Measurements from ENCODE around the gene PCED1B. TPM values are rescaled to one million over a fixed set of nuclear protein-coding genes. Genes with fewer than 3 reads are reported as not detected.
A peak's percentile ranks its signal among the peaks of the same experiment; 100 is the strongest.

The PCED1B gene
- total and polyA plus RNA-seq, 4 donors, result 0.55 to 3.6 (median 1.9) TPM

- Histone ChIP-seq H3K27ac (ENCODE audit: low read depth, low read length) (no peak overlapping the region), H3K36me3 (ENCODE audit: control insufficient read depth, insufficient read depth, low read length) (no peaks in the 10 kb centered on the region), H3K9me3 (ENCODE audit: control insufficient read depth, insufficient read depth, low read length) (no peaks in the 10 kb centered on the region), H3K27me3 (ENCODE audit: control insufficient read depth, insufficient read depth, low read length) (peaks cover 9% of the 10 kb centered on the region), H3K4me3 (ENCODE audit: low read depth, low read length) (no peak overlapping the region), H3K4me1 (ENCODE audit: control insufficient read depth, insufficient read depth, low read length) (peaks cover 16% of the 10 kb centered on the region)
- no peak for DNase-seq (ENCODE audit: low read depth in 4 of 6, low spot score in 6 of 6)
- WGBS (ENCODE audit: insufficient coverage), result 88% methylated on average over 17 of the region's 17 CpGs
Observed at GRCh38 chr12:47077206-47078085, 2.0 kb upstream of the PCED1B start.

- H3K4me1 ChIP-seq (ENCODE audit: control insufficient read depth, insufficient read depth, low read length), result peaks cover 16% of the 10 kb centered on the region
- no peak overlapping the region for H3K27ac ChIP-seq (ENCODE audit: low read depth, low read length)
- H3K4me3 ChIP-seq (ENCODE audit: low read depth, low read length), result no peak overlapping the region
- no peaks in the 10 kb centered on the region for H3K36me3 ChIP-seq (ENCODE audit: control insufficient read depth, insufficient read depth, low read length)
- DNase-seq (ENCODE audit: low read depth in 4 of 6, low spot score in 6 of 6), result no peak
- H3K27me3 ChIP-seq (ENCODE audit: control insufficient read depth, insufficient read depth, low read length), result peaks cover 9% of the 10 kb centered on the region
- H3K9me3 ChIP-seq (ENCODE audit: control insufficient read depth, insufficient read depth, low read length), result no peaks in the 10 kb centered on the region
- 93% methylated on average over 8 of the region's 8 CpGs for WGBS (ENCODE audit: insufficient coverage)
Observed at GRCh38 chr12:47078086-47078395, 1.4 kb upstream of the PCED1B start.

GRCh38 chr12:47078733-47079467 lies 521 bp upstream of the PCED1B start:
- peak in 2 of 6 donors; percentile 24 to 49 for DNase-seq (ENCODE audit: low read depth in 4 of 6, low spot score in 6 of 6)
- H3K27ac ChIP-seq (ENCODE audit: low read depth, low read length), result peak overlapping the region; percentile 18
- peaks cover 16% of the 10 kb centered on the region for H3K4me1 ChIP-seq (ENCODE audit: control insufficient read depth, insufficient read depth, low read length)
- H3K4me3 ChIP-seq (ENCODE audit: low read depth, low read length), result peak overlapping the region; percentile 56
- H3K9me3 ChIP-seq (ENCODE audit: control insufficient read depth, insufficient read depth, low read length), result no peaks in the 10 kb centered on the region
- peaks cover 9% of the 10 kb centered on the region for H3K27me3 ChIP-seq (ENCODE audit: control insufficient read depth, insufficient read depth, low read length)
- WGBS (ENCODE audit: insufficient coverage), result 1% methylated on average over 10 of the region's 17 CpGs
- H3K36me3 ChIP-seq (ENCODE audit: control insufficient read depth, insufficient read depth, low read length), result no peaks in the 10 kb centered on the region

GRCh38 chr12:47079981-47080724 lies 732 bp downstream of the PCED1B start:
- peak overlapping the region; percentile 68 for H3K27ac ChIP-seq (ENCODE audit: low read depth, low read length)
- H3K9me3 ChIP-seq (ENCODE audit: control insufficient read depth, insufficient read depth, low read length), result no peaks in the 10 kb centered on the region
- peak in 5 of 6 donors; percentile 40 to 79 (median 46) for DNase-seq (ENCODE audit: low read depth in 4 of 6, low spot score in 6 of 6)
- H3K4me1 ChIP-seq (ENCODE audit: control insufficient read depth, insufficient read depth, low read length), result peaks cover 21% of the 10 kb centered on the region
- peaks cover 9% of the 10 kb centered on the region for H3K27me3 ChIP-seq (ENCODE audit: control insufficient read depth, insufficient read depth, low read length)
- WGBS (ENCODE audit: insufficient coverage), result under 1% methylated on average over 35 of the region's 49 CpGs
- peak overlapping the region; percentile 62 for H3K4me3 ChIP-seq (ENCODE audit: low read depth, low read length)
- no peaks in the 10 kb centered on the region for H3K36me3 ChIP-seq (ENCODE audit: control insufficient read depth, insufficient read depth, low read length)

DNA sequence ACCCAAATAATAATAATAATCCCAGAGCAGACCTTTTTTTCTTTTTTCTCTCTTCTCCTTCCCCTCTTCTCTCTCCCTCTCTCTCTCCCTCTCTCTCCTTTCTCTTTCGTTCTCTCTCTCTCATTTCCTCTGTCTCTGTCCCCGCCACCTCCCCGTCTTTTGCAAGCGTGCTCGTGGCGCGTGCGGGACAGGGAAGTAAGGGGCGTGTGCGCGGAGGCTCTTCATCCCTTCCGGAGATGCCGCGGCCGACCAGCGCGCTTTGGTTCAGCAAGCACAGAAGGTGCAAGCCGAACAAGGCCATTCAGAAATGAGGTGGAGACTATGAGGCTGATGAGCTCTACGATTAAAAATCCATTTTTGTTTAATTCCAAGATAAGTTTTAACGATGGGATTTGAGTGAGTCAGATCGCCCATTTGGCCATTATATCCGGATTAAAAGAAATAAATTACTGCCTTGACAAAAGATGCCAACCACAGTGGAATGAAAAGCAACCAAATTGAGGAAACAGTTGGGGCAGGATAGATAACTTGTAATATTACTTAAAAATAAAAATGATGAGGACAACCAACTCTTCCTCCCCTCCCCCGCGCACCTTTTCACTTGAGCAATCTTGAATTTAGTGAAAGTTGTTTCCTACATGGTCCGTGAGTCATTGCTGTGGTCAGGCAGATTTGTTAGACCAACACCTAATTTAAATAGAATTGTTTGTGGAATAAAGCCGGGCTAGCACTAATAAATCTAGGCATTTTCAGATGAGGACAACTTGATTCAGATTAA lies 1.5 kb downstream of the PCED1B start:
- Histone ChIP-seq H3K27me3 (ENCODE audit: control insufficient read depth, insufficient read depth, low read length) (peaks cover 9% of the 10 kb centered on the region), H3K4me3 (ENCODE audit: low read depth, low read length) (peak overlapping the region; percentile 62), H3K36me3 (ENCODE audit: control insufficient read depth, insufficient read depth, low read length) (no peaks in the 10 kb centered on the region), H3K27ac (ENCODE audit: low read depth, low read length) (no peak overlapping the region), H3K9me3 (ENCODE audit: control insufficient read depth, insufficient read depth, low read length) (no peaks in the 10 kb centered on the region), H3K4me1 (ENCODE audit: control insufficient read depth, insufficient read depth, low read length) (peaks cover 21% of the 10 kb centered on the region)
- peak in 2 of 6 donors; percentile 45 to 46 for DNase-seq (ENCODE audit: low read depth in 4 of 6, low spot score in 6 of 6)
- 3% methylated on average over 15 of the region's 26 CpGs for WGBS (ENCODE audit: insufficient coverage)

DNA sequence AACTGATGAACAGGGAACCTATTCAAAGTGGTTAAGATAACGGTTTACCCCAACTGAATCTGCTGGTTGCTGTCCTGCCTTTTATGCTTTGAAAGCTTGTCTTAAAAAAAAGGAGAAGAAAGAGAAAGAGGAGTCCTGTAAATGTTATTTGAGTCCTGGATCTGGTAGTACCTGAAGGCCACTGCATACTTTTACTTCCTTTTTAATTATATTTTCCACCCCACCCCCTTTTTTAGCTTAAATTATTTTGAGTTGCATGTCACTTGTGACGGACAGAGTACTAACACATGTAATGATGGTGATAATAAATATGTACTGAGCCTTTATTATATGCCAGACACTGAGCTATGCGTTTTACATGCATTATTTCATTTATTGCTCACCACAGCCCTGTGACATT lies 2.9 kb downstream of the PCED1B start:
- no peak for DNase-seq (ENCODE audit: low read depth in 4 of 6, low spot score in 6 of 6)
- H3K4me3 ChIP-seq (ENCODE audit: low read depth, low read length), result no peak overlapping the region
- no peak overlapping the region for H3K27ac ChIP-seq (ENCODE audit: low read depth, low read length)
- H3K4me1 ChIP-seq (ENCODE audit: control insufficient read depth, insufficient read depth, low read length), result peaks cover 20% of the 10 kb centered on the region
- no peaks in the 10 kb centered on the region for H3K9me3 ChIP-seq (ENCODE audit: control insufficient read depth, insufficient read depth, low read length)
- no peaks in the 10 kb centered on the region for H3K36me3 ChIP-seq (ENCODE audit: control insufficient read depth, insufficient read depth, low read length)
- WGBS (ENCODE audit: insufficient coverage), result 80% methylated on average over 1 of the region's 3 CpGs
- H3K27me3 ChIP-seq (ENCODE audit: control insufficient read depth, insufficient read depth, low read length), result peaks cover 9% of the 10 kb centered on the region

- peaks cover 6% of the 10 kb centered on the region for H3K27me3 ChIP-seq (ENCODE audit: control insufficient read depth, insufficient read depth, low read length)
- H3K4me1 ChIP-seq (ENCODE audit: control insufficient read depth, insufficient read depth, low read length), result peaks cover 18% of the 10 kb centered on the region
- 100% methylated on average over 1 of the region's 7 CpGs for WGBS (ENCODE audit: insufficient coverage)
- H3K9me3 ChIP-seq (ENCODE audit: control insufficient read depth, insufficient read depth, low read length), result no peaks in the 10 kb centered on the region
- no peak overlapping the region for H3K27ac ChIP-seq (ENCODE audit: low read depth, low read length)
- H3K4me3 ChIP-seq (ENCODE audit: low read depth, low read length), result no peak overlapping the region
- no peak for DNase-seq (ENCODE audit: low read depth in 4 of 6, low spot score in 6 of 6)
- H3K36me3 ChIP-seq (ENCODE audit: control insufficient read depth, insufficient read depth, low read length), result no peaks in the 10 kb centered on the region
Observed at GRCh38 chr12:47082796-47083621, 3.6 kb downstream of the PCED1B start.

- no peak for DNase-seq (ENCODE audit: low read depth in 4 of 6, low spot score in 6 of 6)
- Histone ChIP-seq H3K4me1 (ENCODE audit: control insufficient read depth, insufficient read depth, low read length) (peaks cover 15% of the 10 kb centered on the region), H3K27ac (ENCODE audit: low read depth, low read length) (no peak overlapping the region), H3K27me3 (ENCODE audit: control insufficient read depth, insufficient read depth, low read length) (no peaks in the 10 kb centered on the region), H3K4me3 (ENCODE audit: low read depth, low read length) (no peak overlapping the region), H3K36me3 (ENCODE audit: control insufficient read depth, insufficient read depth, low read length) (no peaks in the 10 kb centered on the region), H3K9me3 (ENCODE audit: control insufficient read depth, insufficient read depth, low read length) (no peaks in the 10 kb centered on the region)
- WGBS (ENCODE audit: insufficient coverage), result no CpG with 5 or more reads among the region's 1 CpG
Observed at GRCh38 chr12:47084172-47084571, 4.8 kb downstream of the PCED1B start.
